IMR-90 (cell line): ENCODE data around the gene HMCN1. TPM values are rescaled to one million over a fixed set of nuclear protein-coding genes. Genes with fewer than 3 reads are reported as not detected.

Experiments
- ATAC-seq: fragments of 200-7000 bp; cut with Tn5 transposase; 2 replicates; pipeline ENCODE4 v1.9.1; 2020; ENCODE audit warnings: low read depth, mild to moderate bottlenecking, moderate library complexity
- BruUV-seq: library from RNA; stranded (reverse); fragments of 400-500 nt; replicated peaks from 2 replicates; lab custom pipeline; 2021; lab: Mats Ljungman, UMichigan
- CTCF ChIA-PET: fragments of 300-600 bp; formaldehyde crosslinking; extraction: SDS; loops from one replicate; lab custom pipeline; 2021; ENCODE audit warnings: antibody characterized with exemption; lab: Yijun Ruan, JAX
- POLR2A ChIA-PET: fragments of 300-600 bp; sonication (Branson Sonifier 250); formaldehyde crosslinking; loops from one replicate; lab custom pipeline; 2022; ENCODE audit warnings: antibody characterized with exemption; ENCODE audit not compliant: unreplicated experiment; lab: Charles Lee
- DNase-seq: peaks from one replicate; pipeline ENCODE4 v3.0.0; 2013
- H2AFZ ChIP-seq: replicated peaks from 2 replicates; pipeline ENCODE3; 2013; ENCODE audit warnings: low read length, mild to moderate bottlenecking; ENCODE audit not compliant: poor library complexity
- H2AK5ac ChIP-seq: 2 replicates; pipeline ENCODE4 v1.6.1; 2013; ENCODE audit warnings: low read depth, low read length, inconsistent platforms
- H2AK9ac ChIP-seq: replicated peaks from 2 replicates; pipeline ENCODE3; 2013; ENCODE audit warnings: mild to moderate bottlenecking, low read depth, low read length, moderate library complexity; ENCODE audit not compliant: poor library complexity
- H2BK120ac ChIP-seq: 2 replicates; pipeline ENCODE4 v1.6.1; 2013; ENCODE audit warnings: low read depth, low read length, inconsistent platforms
- H2BK15ac ChIP-seq: 3 replicates; pipeline ENCODE4 v1.6.1; 2013; ENCODE audit warnings: low read depth, low read length, inconsistent platforms
- H2BK20ac ChIP-seq: 2 replicates; pipeline ENCODE4 v1.6.1; 2013; ENCODE audit warnings: low read depth, mild to moderate bottlenecking, inconsistent platforms, low read length, moderate library complexity
- H2BK5ac ChIP-seq: 2 replicates; pipeline ENCODE4 v1.6.1; 2013; ENCODE audit warnings: mild to moderate bottlenecking, low read depth, low read length, inconsistent platforms; ENCODE audit not compliant: poor library complexity, severe bottlenecking
- H3K14ac ChIP-seq: replicated peaks from 2 replicates; pipeline ENCODE4 v1.6.1; 2013; ENCODE audit warnings: low read depth, low read length, inconsistent platforms
- H3K18ac ChIP-seq: 2 replicates; pipeline ENCODE4 v1.6.1; 2013; ENCODE audit warnings: low read depth, low read length, control low read depth
- H3K23ac ChIP-seq: 2 replicates; pipeline ENCODE4 v1.6.1; 2013; ENCODE audit warnings: low read depth, low read length, inconsistent platforms
- H3K27ac ChIP-seq: 2 replicates; pipeline ENCODE4 v1.5.1; 2013; ENCODE audit warnings: mild to moderate bottlenecking, control low read depth, low read length; ENCODE audit not compliant: insufficient read depth
- H3K27me3 ChIP-seq: 2 replicates; pipeline ENCODE4 v1.6.1; 2013; ENCODE audit warnings: low read length; ENCODE audit not compliant: control insufficient read depth, insufficient read depth
- H3K36me3 ChIP-seq: 2 replicates; pipeline ENCODE4 v1.6.1; 2013; ENCODE audit warnings: low read length, mixed read lengths; ENCODE audit not compliant: control insufficient read depth, insufficient read depth
- H3K4ac ChIP-seq: 2 replicates; pipeline ENCODE4 v1.6.1; 2013; ENCODE audit warnings: low read depth, low read length, inconsistent platforms
- H3K4me1 ChIP-seq: 2 replicates; pipeline ENCODE4 v1.6.1; 2013; ENCODE audit warnings: low read length, mixed read lengths; ENCODE audit not compliant: control insufficient read depth, insufficient read depth
- H3K4me2 ChIP-seq: 2 replicates; pipeline ENCODE4 v1.6.1; 2013; ENCODE audit warnings: low read depth, mild to moderate bottlenecking, control low read depth, low read length, moderate library complexity
- H3K4me3 ChIP-seq: 2 replicates; pipeline ENCODE4 v1.5.1; 2013; ENCODE audit warnings: low read depth, mild to moderate bottlenecking, control low read depth, low read length, moderate library complexity; ENCODE audit not compliant: insufficient read depth
- H3K56ac ChIP-seq: 2 replicates; pipeline ENCODE4 v1.6.1; 2013; ENCODE audit warnings: low read length, inconsistent platforms; ENCODE audit not compliant: insufficient read depth; ENCODE audit errors: extremely low read depth
- H3K79me1 ChIP-seq, 2 experiments: 2 replicates each; pipeline ENCODE4 v1.6.1; 2013; ENCODE audit warnings: low read length in 2 of 2, inconsistent platforms in 1 of 2, low read depth in 1 of 2
- H3K9ac ChIP-seq: 2 replicates; pipeline ENCODE4 v1.6.1; 2013; ENCODE audit warnings: low read depth, low read length, control low read depth
- H3K9me1 ChIP-seq: 2 replicates; pipeline ENCODE4 v1.6.1; 2013; ENCODE audit warnings: low read length, inconsistent platforms; ENCODE audit not compliant: insufficient read depth
- H3K9me3 ChIP-seq: 2 replicates; pipeline ENCODE4 v1.6.1; 2013; ENCODE audit warnings: low read length; ENCODE audit not compliant: control insufficient read depth, insufficient read depth
- H4K20me1 ChIP-seq: 2 replicates; pipeline ENCODE4 v1.6.1; 2013; ENCODE audit warnings: low read length, inconsistent platforms; ENCODE audit not compliant: insufficient read depth
- H4K5ac ChIP-seq: 2 replicates; pipeline ENCODE4 v1.6.1; 2013; ENCODE audit warnings: mild to moderate bottlenecking, low read depth, low read length, control low read depth
- H4K8ac ChIP-seq, 2 experiments: 2 replicates each; pipeline ENCODE4 v1.6.1; 2013; ENCODE audit warnings: low read depth in 2 of 2, low read length in 2 of 2, control low read depth in 1 of 2, inconsistent platforms in 1 of 2
- H4K91ac ChIP-seq: 2 replicates; pipeline ENCODE4 v1.6.1; 2013; ENCODE audit warnings: low read depth, low read length, inconsistent platforms; ENCODE audit not compliant: insufficient read depth
- BHLHE40 ChIP-seq: fragments of 150-350 bp; IDR thresholded peaks from 2 replicates; pipeline ENCODE4 v1.6.1; 2016; ENCODE audit warnings: mild to moderate bottlenecking, low read depth, low read length
- CEBPB ChIP-seq: IDR thresholded peaks from 2 replicates; pipeline ENCODE4 v1.6.1; 2012; ENCODE audit warnings: low read depth, low read length, improper control_type of control experiment
- CHD1 ChIP-seq: IDR thresholded peaks from 2 replicates; pipeline ENCODE4 v1.6.1; 2012; ENCODE audit warnings: low read depth, low read length, improper control_type of control experiment
- FOS ChIP-seq: fragments of 150-350 bp; IDR thresholded peaks from 2 replicates; pipeline ENCODE4 v1.6.1; 2016; ENCODE audit warnings: low read depth, low read length
- MAFK ChIP-seq: IDR thresholded peaks from 2 replicates; pipeline ENCODE4 v1.6.1; 2012; ENCODE audit warnings: low read depth, low read length, improper control_type of control experiment
- MAZ ChIP-seq: IDR thresholded peaks from 2 replicates; pipeline ENCODE4 v1.6.1; 2012; ENCODE audit warnings: low read depth, mild to moderate bottlenecking, low read length, improper control_type of control experiment, moderate library complexity, borderline replicate concordance
- MXI1 ChIP-seq: IDR thresholded peaks from 2 replicates; pipeline ENCODE4 v1.6.1; 2012; ENCODE audit warnings: low read depth, mild to moderate bottlenecking, low read length, moderate library complexity, borderline replicate concordance
- NFE2L2 ChIP-seq: fragments of 150-350 bp; IDR thresholded peaks from 2 replicates; pipeline ENCODE4 v1.6.1; 2016; ENCODE audit warnings: low read depth, mild to moderate bottlenecking, low read length
- POLR2A ChIP-seq: IDR thresholded peaks from 2 replicates; pipeline ENCODE4 v1.6.1; 2012; ENCODE audit warnings: mild to moderate bottlenecking, low read depth, low read length
- RAD21 ChIP-seq: IDR thresholded peaks from 2 replicates; pipeline ENCODE4 v1.6.1; 2012; ENCODE audit warnings: low read length, improper control_type of control experiment
- RCOR1 ChIP-seq: IDR thresholded peaks from 2 replicates; pipeline ENCODE4 v1.6.1; 2012; ENCODE audit warnings: mild to moderate bottlenecking, low read length, improper control_type of control experiment; ENCODE audit not compliant: insufficient replicate concordance
- RFX5 ChIP-seq: IDR thresholded peaks from 2 replicates; pipeline ENCODE4 v1.8.0; 2012; ENCODE audit warnings: low read depth, mild to moderate bottlenecking, low read length, moderate library complexity
- SMC3 ChIP-seq: fragments of 150-350 bp; IDR thresholded peaks from 2 replicates; pipeline ENCODE4 v1.6.1; 2016; ENCODE audit warnings: low read depth, mild to moderate bottlenecking, antibody characterized with exemption, low read length, moderate library complexity
- WGBS, 2 experiments: methylation state at CpG; one replicate each; pipeline versions ENCODE4 v1.1.5 to v1.1.7; 2013; ENCODE audit warnings: missing lambda C conversion rate in 2 of 2; ENCODE audit not compliant: insufficient read length in 1 of 2; ENCODE audit errors: extremely low coverage in 2 of 2; 5-methylcytosine and 5-hydroxymethylcytosine counted together
- dilution Hi-C: fragments of 300-500 bp; cut with HindIII; formaldehyde crosslinking; loops from one replicate; pipeline ENCODE4 v1.14.3; 2018; ENCODE audit warnings: low sequenced_read_pairs; ENCODE audit not compliant: unreplicated experiment
- in situ Hi-C: fragments of 300-500 bp; cut with MboI; formaldehyde crosslinking; loops from 3 replicates; pipeline ENCODE4 v1.14.3; 2019; ENCODE audit warnings: low sequenced_read_pairs, inconsistent platforms, mixed read lengths
- intact Hi-C: fragments of 100-400 bp; cut with micrococcal nuclease; formaldehyde crosslinking; loops from 2 replicates; pipeline ENCODE4 v1.10.0; 2022
- polyA plus RNA-seq, 3 experiments: library from polyadenylated mRNA; depleted of rRNA; stranded (reverse); fragments of >200 nt; gene quantifications; 2 replicates each; pipeline ENCODE4 v1.2.3, GENCODE V29; 2012; ENCODE audit warnings: low replicate concordance in 1 of 3
- total RNA-seq: library from RNA; depleted of rRNA; stranded (reverse); fragments of >200 nt; gene quantifications from 2 replicates; pipeline ENCODE4 v1.2.3, GENCODE V29; 2012
- TF ChIP-seq, protein P1 (sequence below): fragments of 150-350 bp; IDR thresholded peaks from 2 replicates; pipeline ENCODE4 v1.6.1; 2017; ENCODE audit warnings: mild to moderate bottlenecking, antibody characterized with exemption, low read length, low read depth
- TF ChIP-seq, protein P2 (sequence below): conservative IDR thresholded peaks from 2 replicates; pipeline ENCODE4 v1.5.1; 2012; ENCODE audit warnings: mild to moderate bottlenecking, low read depth, low read length, improper control_type of control experiment
- TF ChIP-seq, protein P3 (sequence below): fragments of 150-350 bp; IDR thresholded peaks from 2 replicates; pipeline ENCODE4 v1.6.1; 2016; ENCODE audit warnings: low read depth, mild to moderate bottlenecking, low read length, moderate library complexity, borderline replicate concordance

The HMCN1 gene
- total and polyA plus RNA-seq, 2 of the 4 experiments (the other 2 are of a cell fraction) = 6.1 to 11.7 TPM

DNA sequence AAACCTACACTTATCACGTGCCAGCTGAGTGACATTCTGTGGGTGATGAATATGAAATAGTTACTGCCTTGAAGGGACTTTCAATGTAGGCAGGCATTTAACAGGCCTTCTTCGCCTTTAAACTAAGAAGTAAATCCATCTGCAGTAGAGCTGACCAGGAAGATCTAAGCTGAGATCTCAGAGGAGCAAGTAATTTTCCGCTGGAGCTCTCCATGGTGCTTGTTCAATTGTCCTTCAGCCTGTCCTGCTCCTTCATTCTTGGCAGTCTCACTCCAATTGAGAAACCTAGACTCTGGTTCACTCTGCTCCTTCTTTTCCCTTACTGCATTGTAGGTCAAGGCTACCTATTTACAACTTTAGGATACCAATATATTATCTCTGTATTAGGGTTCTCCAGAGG lies 183.5 kb downstream of the HMCN1 start:
- Histone ChIP-seq H4K8ac (no peak overlapping the region), H4K20me1 (no peaks in the 10 kb centered on the region), H3K9me3 (no peaks in the 10 kb centered on the region), H2AFZ (no peak overlapping the region), H3K9me1 (no peaks in the 10 kb centered on the region), H3K18ac (no peak overlapping the region), H3K4ac (no peak overlapping the region), H2BK15ac (no peak overlapping the region), H3K79me1 (no peaks in the 10 kb centered on the region), H2BK20ac (no peak overlapping the region), H3K36me3 (no peaks in the 10 kb centered on the region), H4K91ac (no peak overlapping the region), H4K5ac (no peak overlapping the region), H2AK5ac (no peak overlapping the region), H2BK5ac (no peak overlapping the region), H3K14ac (no peak overlapping the region), H2AK9ac (no peak overlapping the region), H3K9ac (no peak overlapping the region), H3K23ac (no peak overlapping the region), H2BK120ac (no peak overlapping the region), H3K56ac (no peak overlapping the region), H3K27ac (no peak overlapping the region), H3K4me2 (no peak overlapping the region), H3K4me3 (no peak overlapping the region), H3K4me1 (no peaks in the 10 kb centered on the region), H3K27me3 (no peaks in the 10 kb centered on the region)
- ChIA-PET POLR2A (no interaction called here), CTCF (no interaction called here)
- in situ Hi-C loops = no loop called here
- intact Hi-C loops = no loop called here
- dilution Hi-C loops = no loop called here
- no CpG with 5 or more reads among the region's 3 CpGs for WGBS, 2 experiments
- DNase-seq = peak; percentile 66
- no TSS peak for BruUV-seq
- ATAC-seq = peak; percentile 76
- TF ChIP-seq NFE2L2 (no peak), MAFK (no peak), BHLHE40 (no peak), POLR2A (no peak), RCOR1 (no peak), MAZ (no peak), FOS (no peak), RFX5 (no peak), MXI1 (no peak), CHD1 (no peak), RAD21 (no peak), CEBPB (no peak), SMC3 (no peak)
- TF ChIP-seq, protein P1, sequence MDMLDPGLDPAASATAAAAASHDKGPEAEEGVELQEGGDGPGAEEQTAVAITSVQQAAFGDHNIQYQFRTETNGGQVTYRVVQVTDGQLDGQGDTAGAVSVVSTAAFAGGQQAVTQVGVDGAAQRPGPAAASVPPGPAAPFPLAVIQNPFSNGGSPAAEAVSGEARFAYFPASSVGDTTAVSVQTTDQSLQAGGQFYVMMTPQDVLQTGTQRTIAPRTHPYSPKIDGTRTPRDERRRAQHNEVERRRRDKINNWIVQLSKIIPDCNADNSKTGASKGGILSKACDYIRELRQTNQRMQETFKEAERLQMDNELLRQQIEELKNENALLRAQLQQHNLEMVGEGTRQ = no peak
- TF ChIP-seq, protein P2, sequence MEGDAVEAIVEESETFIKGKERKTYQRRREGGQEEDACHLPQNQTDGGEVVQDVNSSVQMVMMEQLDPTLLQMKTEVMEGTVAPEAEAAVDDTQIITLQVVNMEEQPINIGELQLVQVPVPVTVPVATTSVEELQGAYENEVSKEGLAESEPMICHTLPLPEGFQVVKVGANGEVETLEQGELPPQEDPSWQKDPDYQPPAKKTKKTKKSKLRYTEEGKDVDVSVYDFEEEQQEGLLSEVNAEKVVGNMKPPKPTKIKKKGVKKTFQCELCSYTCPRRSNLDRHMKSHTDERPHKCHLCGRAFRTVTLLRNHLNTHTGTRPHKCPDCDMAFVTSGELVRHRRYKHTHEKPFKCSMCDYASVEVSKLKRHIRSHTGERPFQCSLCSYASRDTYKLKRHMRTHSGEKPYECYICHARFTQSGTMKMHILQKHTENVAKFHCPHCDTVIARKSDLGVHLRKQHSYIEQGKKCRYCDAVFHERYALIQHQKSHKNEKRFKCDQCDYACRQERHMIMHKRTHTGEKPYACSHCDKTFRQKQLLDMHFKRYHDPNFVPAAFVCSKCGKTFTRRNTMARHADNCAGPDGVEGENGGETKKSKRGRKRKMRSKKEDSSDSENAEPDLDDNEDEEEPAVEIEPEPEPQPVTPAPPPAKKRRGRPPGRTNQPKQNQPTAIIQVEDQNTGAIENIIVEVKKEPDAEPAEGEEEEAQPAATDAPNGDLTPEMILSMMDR = no peak
- TF ChIP-seq, protein P3, sequence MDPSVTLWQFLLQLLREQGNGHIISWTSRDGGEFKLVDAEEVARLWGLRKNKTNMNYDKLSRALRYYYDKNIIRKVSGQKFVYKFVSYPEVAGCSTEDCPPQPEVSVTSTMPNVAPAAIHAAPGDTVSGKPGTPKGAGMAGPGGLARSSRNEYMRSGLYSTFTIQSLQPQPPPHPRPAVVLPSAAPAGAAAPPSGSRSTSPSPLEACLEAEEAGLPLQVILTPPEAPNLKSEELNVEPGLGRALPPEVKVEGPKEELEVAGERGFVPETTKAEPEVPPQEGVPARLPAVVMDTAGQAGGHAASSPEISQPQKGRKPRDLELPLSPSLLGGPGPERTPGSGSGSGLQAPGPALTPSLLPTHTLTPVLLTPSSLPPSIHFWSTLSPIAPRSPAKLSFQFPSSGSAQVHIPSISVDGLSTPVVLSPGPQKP = no peak
